Measurements from ENCODE around the gene MITF. TPM values are rescaled to one million over a fixed set of nuclear protein-coding genes. Genes with fewer than 3 reads are reported as not detected.

MITF gene
- total RNA-seq, 1 donor from 2014 or later = not detected

GRCh38 chr3:69716119-69716518 lies 23.1 kb upstream of the MITF start:
- H3K27me3 Mint-ChIP-seq = peaks cover 3% of the 10 kb centered on the region
- ATAC-seq (ENCODE audit: low read depth) (no peak), DNase-seq (no peak)
- POLR2A ChIA-PET = no interaction called here
- CTCF ChIA-PET = no interaction called here
- no peaks in the 10 kb centered on the region for H3K36me3 Mint-ChIP-seq (ENCODE audit: low read depth)
- H3K27ac Mint-ChIP-seq = no peak overlapping the region
- H3K9me3 Mint-ChIP-seq = no peaks in the 10 kb centered on the region
- TF ChIP-seq, protein P1, sequence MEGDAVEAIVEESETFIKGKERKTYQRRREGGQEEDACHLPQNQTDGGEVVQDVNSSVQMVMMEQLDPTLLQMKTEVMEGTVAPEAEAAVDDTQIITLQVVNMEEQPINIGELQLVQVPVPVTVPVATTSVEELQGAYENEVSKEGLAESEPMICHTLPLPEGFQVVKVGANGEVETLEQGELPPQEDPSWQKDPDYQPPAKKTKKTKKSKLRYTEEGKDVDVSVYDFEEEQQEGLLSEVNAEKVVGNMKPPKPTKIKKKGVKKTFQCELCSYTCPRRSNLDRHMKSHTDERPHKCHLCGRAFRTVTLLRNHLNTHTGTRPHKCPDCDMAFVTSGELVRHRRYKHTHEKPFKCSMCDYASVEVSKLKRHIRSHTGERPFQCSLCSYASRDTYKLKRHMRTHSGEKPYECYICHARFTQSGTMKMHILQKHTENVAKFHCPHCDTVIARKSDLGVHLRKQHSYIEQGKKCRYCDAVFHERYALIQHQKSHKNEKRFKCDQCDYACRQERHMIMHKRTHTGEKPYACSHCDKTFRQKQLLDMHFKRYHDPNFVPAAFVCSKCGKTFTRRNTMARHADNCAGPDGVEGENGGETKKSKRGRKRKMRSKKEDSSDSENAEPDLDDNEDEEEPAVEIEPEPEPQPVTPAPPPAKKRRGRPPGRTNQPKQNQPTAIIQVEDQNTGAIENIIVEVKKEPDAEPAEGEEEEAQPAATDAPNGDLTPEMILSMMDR (IDR thresholded peaks at IDR 0.05) = no peak
- H3K4me1 Mint-ChIP-seq = no peaks in the 10 kb centered on the region
- intact Hi-C loops (cut with micrococcal nuclease) = no loop called here
- no peak overlapping the region for H3K4me3 Mint-ChIP-seq

- no peaks in the 10 kb centered on the region for H3K4me1 Mint-ChIP-seq
Observed at GRCh38 chr3:69718866-69719586, 20.2 kb upstream of the MITF start.

GRCh38 chr3:69719587-69720122 lies 19.6 kb upstream of the MITF start:
- no peak overlapping the region for H3K4me3 Mint-ChIP-seq
- H3K36me3 Mint-ChIP-seq (ENCODE audit: low read depth) = no peaks in the 10 kb centered on the region
- ChIA-PET CTCF (no interaction called here), POLR2A (no interaction called here)
- TF ChIP-seq, protein P1 (IDR thresholded peaks at IDR 0.05) = no peak
- peaks cover 5% of the 10 kb centered on the region for H3K27me3 Mint-ChIP-seq
- intact Hi-C loops (cut with micrococcal nuclease) = no loop called here
- H3K4me1 Mint-ChIP-seq = no peaks in the 10 kb centered on the region
- no peaks in the 10 kb centered on the region for H3K9me3 Mint-ChIP-seq
- DNase-seq (no peak), ATAC-seq (ENCODE audit: low read depth) (no peak)
- no peak overlapping the region for H3K27ac Mint-ChIP-seq

More at GRCh38 chr3:69718866-69719586, 20.2 kb upstream of the MITF start:
- Mint-ChIP-seq H3K27me3 (peaks cover 5% of the 10 kb centered on the region), H3K27ac (no peak overlapping the region), H3K9me3 (no peaks in the 10 kb centered on the region), H3K4me3 (no peak overlapping the region), H3K36me3 (ENCODE audit: low read depth) (no peaks in the 10 kb centered on the region)
- TF ChIP-seq, protein P1 (IDR thresholded peaks at IDR 0.05) = no peak
- ChIA-PET POLR2A (no interaction called here), CTCF (no interaction called here)
- DNase-seq (no peak), ATAC-seq (ENCODE audit: low read depth) (no peak)
- intact Hi-C loops (cut with micrococcal nuclease) = no loop called here

DNA sequence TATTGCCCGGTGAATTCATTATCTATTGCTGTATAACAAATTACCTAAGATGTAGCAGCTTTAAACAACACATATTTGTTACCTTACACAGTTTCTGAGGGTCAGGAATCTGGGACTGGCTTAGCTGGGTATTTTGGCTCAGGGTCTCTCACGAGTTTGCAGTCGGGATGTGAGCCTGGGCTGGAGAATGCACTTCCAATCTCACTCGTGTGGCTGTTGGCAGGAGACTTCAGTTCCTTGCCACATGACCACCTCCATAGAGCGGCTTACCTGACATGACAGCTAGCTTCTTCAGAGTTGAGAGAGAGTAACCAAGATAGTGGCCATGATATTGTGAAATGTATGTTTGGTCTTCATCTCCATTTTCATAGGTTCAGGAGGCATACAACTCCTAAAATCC lies 18.4 kb upstream of the MITF start:
- CTCF ChIA-PET = no interaction called here
- peaks cover 5% of the 10 kb centered on the region for H3K27me3 Mint-ChIP-seq
- TF ChIP-seq, protein P1 (IDR thresholded peaks at IDR 0.05) = no peak
- ATAC-seq (ENCODE audit: low read depth) = no peak
- H3K27ac Mint-ChIP-seq = no peak overlapping the region
- POLR2A ChIA-PET = no interaction called here
- H3K4me1 Mint-ChIP-seq = no peaks in the 10 kb centered on the region
- DNase-seq = no peak
- intact Hi-C loops (cut with micrococcal nuclease) = no loop called here
- no peak overlapping the region for H3K4me3 Mint-ChIP-seq
- H3K36me3 Mint-ChIP-seq (ENCODE audit: low read depth) = no peaks in the 10 kb centered on the region
- H3K9me3 Mint-ChIP-seq = no peaks in the 10 kb centered on the region

DNA sequence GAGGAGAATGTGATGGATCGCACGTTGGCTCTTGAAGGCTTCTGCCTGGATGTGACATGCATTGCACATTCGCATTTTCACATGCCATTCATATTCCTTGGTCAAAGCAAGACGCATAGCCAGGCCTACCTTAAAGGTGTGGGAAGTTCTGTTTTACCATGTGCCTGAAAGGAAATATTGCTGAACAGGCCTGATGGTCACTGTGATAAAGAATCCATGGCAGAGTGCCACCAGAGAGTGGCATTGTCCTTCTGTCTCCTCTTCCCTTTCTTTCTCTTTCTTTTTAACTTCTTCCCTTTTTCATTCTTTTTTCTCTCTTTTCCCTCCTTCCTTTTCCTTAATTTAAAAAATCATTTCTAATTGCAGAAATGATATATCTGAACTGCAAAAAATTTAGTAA lies 15.9 kb upstream of the MITF start:
- Mint-ChIP-seq H3K36me3 (ENCODE audit: low read depth) (no peaks in the 10 kb centered on the region), H3K27ac (no peak overlapping the region), H3K27me3 (peaks cover 5% of the 10 kb centered on the region), H3K4me3 (no peak overlapping the region), H3K9me3 (no peaks in the 10 kb centered on the region), H3K4me1 (no peaks in the 10 kb centered on the region)
- no peak for DNase-seq
- ChIA-PET POLR2A (no interaction called here), CTCF (no interaction called here)
- TF ChIP-seq, protein P1 (IDR thresholded peaks at IDR 0.05) = no peak
- no peak for ATAC-seq (ENCODE audit: low read depth)
- intact Hi-C loops (cut with micrococcal nuclease) = no loop called here
